ENCODE data around the gene OGA.

GRCh38 chr10:101771380-101771779, 46.9 kb downstream of the OGA start:
- TF ChIP-seq CTCF (IDR thresholded peaks at IDR 0.05; ENCODE audit: insufficient read depth, low read depth, low read length) (no peak), EZH2 (IDR thresholded peaks at IDR 0.05; ENCODE audit: insufficient read depth, low read length) (no peak)
